Choroid plexus epithelial cell (primary cell): ENCODE measurements around the gene DNAH7.
"Not testable (repeated sequence)": the region's sequence is repeated elsewhere in the genome, so short reads cannot be mapped to it uniquely, and the experiment has no call there.

ENCODE experiments used
- DNase-seq: peaks from one replicate; pipeline ENCODE4 v3.0.0-alpha.2; 2010; ENCODE audit warnings: low read depth
- H3K4me3 ChIP-seq: 2 replicates; pipeline ENCODE4 v1.5.1; 2011; ENCODE audit warnings: low read depth, mild to moderate bottlenecking, control low read depth, low read length, moderate library complexity
- TF ChIP-seq, protein P1 (sequence below): conservative IDR thresholded peaks from 2 replicates; pipeline ENCODE4 v1.5.1; 2011; ENCODE audit warnings: low read depth, mild to moderate bottlenecking, control low read depth, inconsistent platforms, low read length, moderate library complexity

The DNAH7 gene

DNA sequence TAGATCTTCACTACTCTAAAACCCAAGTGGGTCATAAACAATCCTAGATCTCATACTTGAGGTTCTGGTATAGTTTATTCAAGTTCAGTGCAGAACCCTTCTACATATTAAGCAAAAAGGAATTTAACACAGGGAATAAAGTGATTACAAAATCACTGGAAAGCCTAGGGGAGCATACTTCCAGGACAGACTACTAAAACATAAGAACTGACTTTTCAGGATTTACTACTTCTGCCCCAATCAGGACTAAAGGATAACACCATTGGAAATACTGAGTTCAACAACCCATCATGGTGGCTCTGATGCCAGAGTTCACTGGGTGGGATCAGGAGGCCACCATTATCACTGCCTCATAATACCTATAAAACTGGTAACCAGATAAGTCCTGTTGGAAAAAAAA is 123.6 kb downstream of the DNAH7 start:
- TF ChIP-seq, protein P1, sequence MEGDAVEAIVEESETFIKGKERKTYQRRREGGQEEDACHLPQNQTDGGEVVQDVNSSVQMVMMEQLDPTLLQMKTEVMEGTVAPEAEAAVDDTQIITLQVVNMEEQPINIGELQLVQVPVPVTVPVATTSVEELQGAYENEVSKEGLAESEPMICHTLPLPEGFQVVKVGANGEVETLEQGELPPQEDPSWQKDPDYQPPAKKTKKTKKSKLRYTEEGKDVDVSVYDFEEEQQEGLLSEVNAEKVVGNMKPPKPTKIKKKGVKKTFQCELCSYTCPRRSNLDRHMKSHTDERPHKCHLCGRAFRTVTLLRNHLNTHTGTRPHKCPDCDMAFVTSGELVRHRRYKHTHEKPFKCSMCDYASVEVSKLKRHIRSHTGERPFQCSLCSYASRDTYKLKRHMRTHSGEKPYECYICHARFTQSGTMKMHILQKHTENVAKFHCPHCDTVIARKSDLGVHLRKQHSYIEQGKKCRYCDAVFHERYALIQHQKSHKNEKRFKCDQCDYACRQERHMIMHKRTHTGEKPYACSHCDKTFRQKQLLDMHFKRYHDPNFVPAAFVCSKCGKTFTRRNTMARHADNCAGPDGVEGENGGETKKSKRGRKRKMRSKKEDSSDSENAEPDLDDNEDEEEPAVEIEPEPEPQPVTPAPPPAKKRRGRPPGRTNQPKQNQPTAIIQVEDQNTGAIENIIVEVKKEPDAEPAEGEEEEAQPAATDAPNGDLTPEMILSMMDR = no peak
- H3K4me3 ChIP-seq = no peak overlapping the region
- no peak for DNase-seq

DNA sequence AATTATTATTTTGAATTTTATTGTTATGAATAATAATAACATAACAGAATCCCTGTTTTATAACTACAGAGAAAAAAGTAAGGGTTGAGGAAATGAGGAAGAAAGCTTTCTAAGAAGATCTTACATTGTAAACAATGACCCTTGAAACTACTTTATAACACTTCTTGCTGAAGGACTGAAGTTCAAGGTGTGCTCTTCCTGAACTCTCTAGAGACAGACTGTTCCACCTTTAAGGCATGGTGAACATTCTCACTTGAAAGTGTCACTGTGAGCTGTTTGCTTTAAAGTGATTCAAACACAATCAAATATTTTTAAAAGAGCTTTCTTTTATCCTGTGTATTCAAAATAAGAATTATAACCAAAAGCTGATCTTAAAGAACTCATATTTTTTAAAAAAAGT is 131.5 kb downstream of the DNAH7 start:
- DNase-seq = no peak
- TF ChIP-seq, protein P1 = no peak
- no peak overlapping the region for H3K4me3 ChIP-seq

DNA sequence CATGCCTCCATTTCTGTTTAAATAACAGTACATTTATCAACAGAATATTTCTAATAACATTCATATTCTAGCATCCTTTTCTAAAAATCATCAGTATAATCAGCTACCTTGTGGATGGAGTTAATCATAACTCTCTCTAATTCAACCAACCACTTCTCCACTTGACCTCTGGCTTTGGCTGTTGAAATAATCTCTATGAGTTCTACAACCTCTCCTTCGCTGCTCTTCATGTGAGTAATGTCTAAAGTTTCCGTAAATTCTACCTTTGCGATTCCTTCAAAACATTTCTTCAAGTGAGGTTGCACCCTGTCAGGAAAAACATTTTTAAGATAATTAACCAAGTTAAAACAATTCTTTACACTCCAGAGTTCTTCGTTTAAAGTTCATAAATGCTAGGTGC is 134.2 kb downstream of the DNAH7 start:
- TF ChIP-seq, protein P1 = no peak
- no peak for DNase-seq
- no peak overlapping the region for H3K4me3 ChIP-seq

DNA sequence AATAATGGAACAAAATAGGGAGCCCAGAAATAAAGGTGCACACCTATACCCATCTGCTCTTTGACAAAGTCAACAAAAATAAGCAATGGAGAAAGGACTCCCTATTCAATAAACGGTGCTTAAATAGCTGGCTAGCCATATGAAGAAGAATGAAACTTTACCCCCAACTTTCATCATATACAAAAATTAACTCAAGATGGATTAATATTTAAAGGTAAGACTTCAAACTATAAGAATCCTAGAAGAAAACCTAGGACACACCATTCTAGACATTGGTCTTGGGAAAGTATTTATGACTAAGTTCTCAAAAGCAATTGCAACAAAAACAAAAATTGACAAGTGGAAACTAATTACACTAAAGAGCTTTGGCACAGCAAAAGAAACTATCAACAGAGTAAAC is 139.1 kb downstream of the DNAH7 start:
- TF ChIP-seq, protein P1 = no peak
- DNase-seq = no peak
- H3K4me3 ChIP-seq = no peak overlapping the region

DNA sequence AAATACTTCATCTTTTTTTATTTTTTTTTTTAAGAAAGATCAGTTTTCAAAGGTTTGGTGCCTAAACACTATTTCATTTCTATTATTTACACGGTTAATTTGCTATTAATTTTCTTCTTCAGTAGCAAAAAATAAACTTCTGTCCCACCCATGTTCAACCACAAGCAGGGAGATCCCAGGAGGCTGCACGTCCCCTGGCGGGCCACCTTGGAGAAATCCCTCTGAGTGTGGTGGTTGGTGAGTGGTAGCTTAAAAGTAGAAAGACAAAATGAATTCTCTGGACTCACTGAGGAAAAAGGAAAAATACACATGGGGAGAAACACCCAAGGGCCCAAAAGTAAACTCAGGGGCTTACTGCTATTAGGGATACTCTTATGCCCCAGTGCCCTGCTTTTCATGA is 143.5 kb downstream of the DNAH7 start:
- H3K4me3 ChIP-seq = no peak overlapping the region
- DNase-seq = no peak
- TF ChIP-seq, protein P1 = no peak

- DNase-seq = no peak
- no peak overlapping the region for H3K4me3 ChIP-seq
- TF ChIP-seq, protein P1 = no peak
These were observed 144.7 kb downstream of the DNAH7 start for GRCh38 chr2:195923889-195924288.

GRCh38 chr2:195917021-195917600 is 151.5 kb downstream of the DNAH7 start:
- not testable (repeated sequence) for H3K4me3 ChIP-seq, DNase-seq
